ENCODE data around the gene TMPRSS6. TPM values are rescaled to one million over a fixed set of nuclear protein-coding genes. Genes with fewer than 3 reads are reported as not detected.

TMPRSS6 gene
- polyA plus RNA-seq, 1 experiment = not detected

DNA sequence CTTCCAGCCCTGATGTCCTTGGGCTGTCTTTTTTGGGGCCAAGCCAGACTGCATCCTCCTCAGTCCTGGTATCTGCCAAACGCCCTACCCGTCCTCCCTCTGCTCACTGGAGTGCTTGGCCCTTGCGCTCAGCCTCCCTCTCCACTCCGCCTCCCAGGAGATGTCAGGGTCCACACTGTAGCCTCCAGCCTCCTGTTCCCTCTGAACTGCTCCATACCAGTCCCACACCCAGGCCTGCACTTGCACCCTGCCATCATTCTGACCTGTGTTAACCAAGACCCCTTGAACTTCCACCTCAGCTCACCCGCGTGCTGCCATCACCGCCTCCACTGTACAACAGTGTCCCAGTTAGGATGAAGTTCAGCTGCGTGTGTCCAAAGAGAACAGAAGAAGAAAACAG lies 46.5 kb upstream of the TMPRSS6 start:
- TF ChIP-seq, protein P1, sequence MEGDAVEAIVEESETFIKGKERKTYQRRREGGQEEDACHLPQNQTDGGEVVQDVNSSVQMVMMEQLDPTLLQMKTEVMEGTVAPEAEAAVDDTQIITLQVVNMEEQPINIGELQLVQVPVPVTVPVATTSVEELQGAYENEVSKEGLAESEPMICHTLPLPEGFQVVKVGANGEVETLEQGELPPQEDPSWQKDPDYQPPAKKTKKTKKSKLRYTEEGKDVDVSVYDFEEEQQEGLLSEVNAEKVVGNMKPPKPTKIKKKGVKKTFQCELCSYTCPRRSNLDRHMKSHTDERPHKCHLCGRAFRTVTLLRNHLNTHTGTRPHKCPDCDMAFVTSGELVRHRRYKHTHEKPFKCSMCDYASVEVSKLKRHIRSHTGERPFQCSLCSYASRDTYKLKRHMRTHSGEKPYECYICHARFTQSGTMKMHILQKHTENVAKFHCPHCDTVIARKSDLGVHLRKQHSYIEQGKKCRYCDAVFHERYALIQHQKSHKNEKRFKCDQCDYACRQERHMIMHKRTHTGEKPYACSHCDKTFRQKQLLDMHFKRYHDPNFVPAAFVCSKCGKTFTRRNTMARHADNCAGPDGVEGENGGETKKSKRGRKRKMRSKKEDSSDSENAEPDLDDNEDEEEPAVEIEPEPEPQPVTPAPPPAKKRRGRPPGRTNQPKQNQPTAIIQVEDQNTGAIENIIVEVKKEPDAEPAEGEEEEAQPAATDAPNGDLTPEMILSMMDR (IDR thresholded peaks at IDR 0.05; ENCODE audit: insufficient read depth, low read depth, low read length) = no peak
- CTCF ChIA-PET = interaction anchor here (0.7 to 2.3 kb wide), 4 partner anchors 12 to 44 kb away, joined by 3 to 16 read pairs (median 6); no protein-coding TSS in a partner anchor
- Histone ChIP-seq H3K27me3 (ENCODE audit: control insufficient read depth, insufficient read depth, low read length) (peaks cover 7% of the 10 kb centered on the region; the same call in 1 of the 2 replicates), H3K36me3 (ENCODE audit: control insufficient read depth, insufficient read depth, low read length) (no peaks in the 10 kb centered on the region), H3K4me3 (ENCODE audit: low read depth, low read length) (no peak overlapping the region)
- no peak for DNase-seq (ENCODE audit: low read depth)
- POLR2A ChIA-PET = no interaction called here

DNA sequence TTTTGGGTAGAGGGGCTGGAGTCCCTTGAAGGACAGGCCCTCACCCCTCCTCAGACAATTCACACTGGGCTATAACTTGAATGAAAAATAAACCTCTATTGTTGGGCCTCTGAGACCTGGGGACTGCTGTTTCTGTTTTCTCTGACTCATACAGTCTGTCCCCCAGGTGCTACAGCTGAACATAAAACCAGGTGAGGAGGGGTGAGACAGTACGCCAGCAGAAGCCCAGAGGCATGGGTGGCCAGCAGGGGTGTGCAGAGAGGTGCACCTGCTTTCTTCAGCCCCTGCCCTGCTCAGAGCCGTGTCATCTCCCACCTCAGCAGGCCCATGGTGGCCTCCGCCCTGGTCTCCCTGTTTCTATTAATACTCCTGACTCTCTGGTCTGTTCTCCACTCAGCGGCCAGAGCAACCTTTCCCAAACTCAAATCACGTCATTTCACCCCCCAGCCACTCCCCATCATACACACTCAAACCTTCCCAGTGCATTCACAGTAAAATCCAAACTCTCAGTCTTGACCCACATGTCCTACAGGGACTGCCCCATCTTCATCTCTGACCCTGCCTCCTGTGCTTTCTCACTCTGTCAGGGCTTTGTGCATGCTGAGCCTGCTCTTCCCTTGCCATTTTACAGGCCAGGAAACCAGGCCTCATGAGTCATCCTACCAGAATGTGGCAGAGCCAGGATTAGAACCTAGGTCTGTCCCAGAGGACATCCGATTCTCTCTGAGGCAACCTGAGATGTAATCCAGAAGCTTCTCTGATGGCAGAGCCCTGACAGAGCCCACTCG lies 45.6 kb upstream of the TMPRSS6 start:
- ChIA-PET CTCF (no interaction called here), POLR2A (no interaction called here)
- no peak overlapping the region for H3K4me3 ChIP-seq (ENCODE audit: low read depth, low read length)
- no peaks in the 10 kb centered on the region for H3K36me3 ChIP-seq (ENCODE audit: control insufficient read depth, insufficient read depth, low read length)
- TF ChIP-seq, protein P1 (IDR thresholded peaks at IDR 0.05; ENCODE audit: insufficient read depth, low read depth, low read length) = no peak
- H3K27me3 ChIP-seq (ENCODE audit: control insufficient read depth, insufficient read depth, low read length) = peaks cover 7% of the 10 kb centered on the region; the same call in 1 of the 2 replicates
- no peak for DNase-seq (ENCODE audit: low read depth)

GRCh38 chr22:37153901-37154300 lies 44.4 kb upstream of the TMPRSS6 start:
- POLR2A ChIA-PET = no interaction called here
- Histone ChIP-seq H3K36me3 (ENCODE audit: control insufficient read depth, insufficient read depth, low read length) (no peaks in the 10 kb centered on the region), H3K27me3 (ENCODE audit: control insufficient read depth, insufficient read depth, low read length) (peaks cover 5% of the 10 kb centered on the region; the same call in 1 of the 2 replicates), H3K4me3 (ENCODE audit: low read depth, low read length) (no peak overlapping the region)
- no peak for DNase-seq (ENCODE audit: low read depth)
- TF ChIP-seq, protein P1 (IDR thresholded peaks at IDR 0.05; ENCODE audit: insufficient read depth, low read depth, low read length) = no peak
- CTCF ChIA-PET = interaction anchor here (0.7 kb wide), 1 partner anchor 46 kb away, joined by 3 read pairs; no protein-coding TSS in a partner anchor

GRCh38 chr22:37151401-37151800 lies 41.9 kb upstream of the TMPRSS6 start:
- POLR2A ChIA-PET = no interaction called here
- CTCF ChIA-PET = interaction anchor here (1.0 to 1.6 kb wide), 2 partner anchors 16 to 48 kb away, joined by 3 read pairs; no protein-coding TSS in a partner anchor

DNA sequence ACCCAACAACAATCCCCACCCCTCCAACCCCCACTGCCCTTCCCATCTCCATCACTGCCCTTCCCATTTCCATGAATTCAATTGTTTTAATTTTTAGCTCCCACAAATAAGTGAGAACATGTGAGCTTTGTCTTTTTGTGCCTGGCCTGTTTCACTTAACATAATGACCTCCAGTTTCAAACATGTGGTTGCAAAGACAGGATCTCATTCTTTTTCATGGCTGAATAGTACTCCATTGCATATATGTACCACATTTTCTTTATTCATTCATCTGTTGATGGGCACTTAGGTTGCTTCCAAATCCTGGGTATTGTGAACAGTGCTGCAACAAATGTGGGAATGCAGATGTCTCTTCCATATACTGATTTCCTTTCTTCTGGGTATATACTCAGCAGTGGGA lies 41.2 kb upstream of the TMPRSS6 start:
- TF ChIP-seq, protein P1 (IDR thresholded peaks at IDR 0.05; ENCODE audit: insufficient read depth, low read depth, low read length) = no peak
- Histone ChIP-seq H3K27me3 (ENCODE audit: control insufficient read depth, insufficient read depth, low read length) (peaks cover 4% of the 10 kb centered on the region), H3K36me3 (ENCODE audit: control insufficient read depth, insufficient read depth, low read length) (no peaks in the 10 kb centered on the region), H3K4me3 (ENCODE audit: low read depth, low read length) (no peak overlapping the region)
- POLR2A ChIA-PET = no interaction called here
- CTCF ChIA-PET = interaction anchor here (1.0 to 1.6 kb wide), 2 partner anchors 16 to 49 kb away, joined by 3 read pairs; no protein-coding TSS in a partner anchor
- no peak for DNase-seq (ENCODE audit: low read depth)

More at GRCh38 chr22:37151401-37151800, 41.9 kb upstream of the TMPRSS6 start:
- H3K36me3 ChIP-seq (ENCODE audit: control insufficient read depth, insufficient read depth, low read length) = no peaks in the 10 kb centered on the region
- no peak overlapping the region for H3K4me3 ChIP-seq (ENCODE audit: low read depth, low read length)
- TF ChIP-seq, protein P1 (IDR thresholded peaks at IDR 0.05; ENCODE audit: insufficient read depth, low read depth, low read length) = no peak
- DNase-seq (ENCODE audit: low read depth) = no peak
- peaks cover 4% of the 10 kb centered on the region; the same call in 1 of the 2 replicates for H3K27me3 ChIP-seq (ENCODE audit: control insufficient read depth, insufficient read depth, low read length)

Measured in BJ (cell line).